Neural crest cell (in vitro differentiated cells): Measurements from ENCODE around the gene TAGLN3. TPM values are rescaled to one million over a fixed set of nuclear protein-coding genes. Genes with fewer than 3 reads are reported as not detected.

Source experiments
- DNase-seq: peaks from one replicate; pipeline ENCODE4 v3.0.0; 2021; ENCODE audit warnings: low read depth, mixed read lengths, low spot score
- H3K27ac Mint-ChIP-seq: one replicate; pipeline ENCODE4 v1.8.0; 2021; ENCODE audit warnings: mild to moderate bottlenecking, mixed read lengths; ENCODE audit not compliant: unreplicated experiment
- H3K27me3 Mint-ChIP-seq: 2 replicates; pipeline ENCODE4 v1.8.0; 2021; ENCODE audit warnings: low read depth, mild to moderate bottlenecking, mixed read lengths
- H3K36me3 Mint-ChIP-seq: 2 replicates; pipeline ENCODE4 v1.8.0; 2021; ENCODE audit warnings: low read depth, mild to moderate bottlenecking, mixed read lengths
- H3K4me1 Mint-ChIP-seq: 2 replicates; pipeline ENCODE4 v1.8.0; 2021; ENCODE audit warnings: mixed read lengths
- H3K4me3 Mint-ChIP-seq: one replicate; pipeline ENCODE4 v1.8.0; 2021; ENCODE audit warnings: mild to moderate bottlenecking, mixed read lengths
- H3K9me3 Mint-ChIP-seq: 2 replicates; pipeline ENCODE4 v1.8.0; 2021; ENCODE audit warnings: mixed read lengths
- total RNA-seq: library from RNA; stranded (reverse); gene quantifications from 2 replicates; pipeline ENCODE4 v1.2.1, GENCODE V29; 2021
- TF ChIP-seq, protein P1 (sequence below): fragments of 200-600 bp; sonication (generic); conservative IDR thresholded peaks from 2 replicates; pipeline ENCODE4 v1.5.0; 2021; ENCODE audit warnings: antibody characterized with exemption, mild to moderate bottlenecking

TAGLN3 gene
- total RNA-seq, 1 donor from 2014 or later, result 70.2 TPM

DNA sequence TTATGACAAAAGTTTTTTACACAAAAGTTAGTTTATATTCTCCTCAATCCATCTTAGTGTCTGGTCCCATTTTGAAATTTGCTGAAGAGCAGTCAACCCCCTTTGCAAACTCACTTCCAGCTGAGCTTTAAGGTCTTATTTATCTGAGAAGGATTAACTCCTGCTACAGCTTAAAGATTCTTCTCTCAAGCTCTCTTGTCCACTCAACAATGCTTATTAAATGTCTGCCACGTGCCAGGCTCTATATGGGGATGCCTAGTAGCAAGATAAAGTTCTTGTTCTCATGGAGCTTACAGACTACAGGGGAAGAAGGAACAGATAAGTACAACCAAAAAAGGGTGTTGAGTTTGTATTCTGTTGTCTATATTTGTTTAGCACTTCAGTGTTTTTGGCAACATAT, 54.5 kb downstream of the TAGLN3 start:
- H3K4me3 Mint-ChIP-seq, result no peak overlapping the region
- DNase-seq, result no peak
- no peak overlapping the region for H3K27ac Mint-ChIP-seq
- H3K9me3 Mint-ChIP-seq, result no peaks in the 10 kb centered on the region
- TF ChIP-seq, protein P1, sequence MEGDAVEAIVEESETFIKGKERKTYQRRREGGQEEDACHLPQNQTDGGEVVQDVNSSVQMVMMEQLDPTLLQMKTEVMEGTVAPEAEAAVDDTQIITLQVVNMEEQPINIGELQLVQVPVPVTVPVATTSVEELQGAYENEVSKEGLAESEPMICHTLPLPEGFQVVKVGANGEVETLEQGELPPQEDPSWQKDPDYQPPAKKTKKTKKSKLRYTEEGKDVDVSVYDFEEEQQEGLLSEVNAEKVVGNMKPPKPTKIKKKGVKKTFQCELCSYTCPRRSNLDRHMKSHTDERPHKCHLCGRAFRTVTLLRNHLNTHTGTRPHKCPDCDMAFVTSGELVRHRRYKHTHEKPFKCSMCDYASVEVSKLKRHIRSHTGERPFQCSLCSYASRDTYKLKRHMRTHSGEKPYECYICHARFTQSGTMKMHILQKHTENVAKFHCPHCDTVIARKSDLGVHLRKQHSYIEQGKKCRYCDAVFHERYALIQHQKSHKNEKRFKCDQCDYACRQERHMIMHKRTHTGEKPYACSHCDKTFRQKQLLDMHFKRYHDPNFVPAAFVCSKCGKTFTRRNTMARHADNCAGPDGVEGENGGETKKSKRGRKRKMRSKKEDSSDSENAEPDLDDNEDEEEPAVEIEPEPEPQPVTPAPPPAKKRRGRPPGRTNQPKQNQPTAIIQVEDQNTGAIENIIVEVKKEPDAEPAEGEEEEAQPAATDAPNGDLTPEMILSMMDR, result no peak
- H3K4me1 Mint-ChIP-seq, result peaks cover 14% of the 10 kb centered on the region
- H3K36me3 Mint-ChIP-seq, result no peaks in the 10 kb centered on the region
- H3K27me3 Mint-ChIP-seq, result no peaks in the 10 kb centered on the region

DNA sequence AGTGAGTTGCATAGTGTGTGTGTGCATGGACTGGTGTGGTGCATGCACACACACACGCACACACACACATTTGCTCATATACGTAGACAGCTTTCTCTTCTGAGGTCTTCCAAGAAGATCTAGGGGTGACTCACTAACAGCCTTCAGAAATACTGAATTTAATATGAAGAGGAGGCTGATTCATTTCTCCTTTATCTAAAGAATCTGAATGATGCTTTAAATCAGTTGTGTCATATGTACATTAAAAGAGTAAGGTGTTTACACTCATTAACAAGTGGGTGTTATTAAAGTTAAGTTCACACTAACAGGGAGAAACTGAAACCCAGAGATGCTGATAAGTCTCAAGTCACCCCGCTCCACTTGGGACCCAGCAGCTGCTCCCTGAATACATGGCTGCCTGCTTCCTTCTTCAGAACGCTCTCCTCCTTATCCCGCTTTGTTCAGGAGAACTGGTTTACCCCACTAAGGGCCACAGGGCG, 57.8 kb downstream of the TAGLN3 start:
- no peaks in the 10 kb centered on the region for H3K27me3 Mint-ChIP-seq
- TF ChIP-seq, protein P1, result no peak
- no peak overlapping the region for H3K27ac Mint-ChIP-seq
- no peaks in the 10 kb centered on the region for H3K9me3 Mint-ChIP-seq
- DNase-seq, result no peak
- H3K36me3 Mint-ChIP-seq, result no peaks in the 10 kb centered on the region
- H3K4me1 Mint-ChIP-seq, result peaks cover 14% of the 10 kb centered on the region
- H3K4me3 Mint-ChIP-seq, result no peak overlapping the region

DNA sequence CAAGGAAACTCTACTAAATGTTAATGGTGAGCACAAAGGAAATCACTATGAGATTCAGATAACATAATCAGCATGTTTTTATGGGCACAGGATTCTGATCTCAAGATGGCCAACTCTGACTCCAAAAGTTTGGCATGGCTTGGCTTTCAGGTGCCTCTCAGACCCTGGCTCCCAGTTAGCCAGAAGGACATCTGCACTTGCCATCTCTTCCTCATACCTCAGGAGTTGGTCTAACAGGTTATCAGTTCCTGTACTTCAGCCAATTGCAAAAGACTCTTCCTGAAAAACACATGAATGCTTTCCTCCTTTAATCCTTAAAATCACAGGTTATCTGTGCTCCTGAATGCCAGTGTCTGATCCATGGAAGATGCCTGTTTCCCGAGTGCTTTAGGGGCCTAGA, 60.8 kb downstream of the TAGLN3 start:
- Mint-ChIP-seq H3K36me3 (no peaks in the 10 kb centered on the region), H3K9me3 (no peaks in the 10 kb centered on the region), H3K4me3 (no peak overlapping the region), H3K27ac (no peak overlapping the region), H3K4me1 (no peaks in the 10 kb centered on the region), H3K27me3 (no peaks in the 10 kb centered on the region)
- TF ChIP-seq, protein P1, result no peak
- DNase-seq, result no peak

DNA sequence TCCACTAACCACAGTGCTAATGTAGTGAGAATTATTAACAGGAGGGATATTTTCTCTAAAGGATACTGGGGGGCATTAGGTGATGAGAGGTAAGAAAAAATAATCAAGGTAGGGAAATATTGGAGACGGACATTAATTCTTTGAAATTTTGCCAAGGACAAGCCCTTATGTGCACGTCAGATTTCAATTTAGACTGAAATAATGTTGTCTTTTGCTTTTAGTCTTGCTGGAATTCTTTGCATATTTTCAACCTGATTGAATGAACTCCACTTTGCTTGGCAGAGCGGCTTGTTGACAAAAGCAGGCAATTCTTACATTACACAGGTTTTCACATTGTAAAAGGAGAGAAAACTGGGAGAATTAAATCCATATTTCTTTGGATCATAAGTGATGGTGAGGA, 62.4 kb downstream of the TAGLN3 start:
- H3K4me1 Mint-ChIP-seq, result no peaks in the 10 kb centered on the region

More for the DNA sequence above, 62.4 kb downstream of the TAGLN3 start:
- Mint-ChIP-seq H3K9me3 (no peaks in the 10 kb centered on the region), H3K36me3 (no peaks in the 10 kb centered on the region), H3K27me3 (no peaks in the 10 kb centered on the region), H3K4me3 (no peak overlapping the region), H3K27ac (no peak overlapping the region)
- DNase-seq, result no peak
- TF ChIP-seq, protein P1, result no peak

Other genes starting within 250 kb of the TAGLN3 start
- gene PHLDB2, start 139.7 kb upstream of the TAGLN3 start, total RNA-seq, result 45.8 and 49.0 TPM in 2 replicates
- 52.7 and 55.6 TPM in 2 replicates for gene ABHD10, start 19.9 kb upstream of the TAGLN3 start, total RNA-seq
- not detected in 2 replicates for gene TMPRSS7, start 35.8 kb downstream of the TAGLN3 start, total RNA-seq
- 21.5 and 22.5 TPM in 2 replicates for gene C3orf52, start 87.5 kb downstream of the TAGLN3 start, total RNA-seq
- gene GCSAM, start 134.3 kb downstream of the TAGLN3 start, total RNA-seq, result not detected in 2 replicates